Activated CD4-positive, alpha-beta T cell treated with anti-CD3 and anti-CD28 coated beads, Interleukin-2, amount 10 ng/mL, durations not matched to agents 7 days and 5 days (primary cell): ENCODE data around the gene TMEM242. TPM values are rescaled to one million over a fixed set of nuclear protein-coding genes. Genes with fewer than 3 reads are reported as not detected.
A peak's percentile ranks its signal among the peaks of the same experiment; 100 is the strongest.

ENCODE experiments used
- CTCF ChIA-PET: fragments of 350-600 bp; sonication (Branson Sonifier 250); formaldehyde crosslinking; loops from one replicate; lab custom pipeline; 2021; ENCODE audit warnings: antibody characterized with exemption; lab: Charles Lee
- POLR2A ChIA-PET: fragments of 350-600 bp; sonication (Branson Sonifier 250); formaldehyde crosslinking; loops from one replicate; lab custom pipeline; 2021; ENCODE audit warnings: antibody characterized with exemption; lab: Charles Lee
- DNase-seq: peaks from one replicate; pipeline ENCODE4 v3.0.0-alpha.2; 2020
- H3K27ac Mint-ChIP-seq: one replicate; pipeline ENCODE4 v1.8.0; 2021; ENCODE audit warnings: mild to moderate bottlenecking, moderate library complexity, mixed read lengths
- H3K27me3 Mint-ChIP-seq: one replicate; pipeline ENCODE4 v1.8.0; 2021; ENCODE audit warnings: mixed read lengths
- H3K36me3 Mint-ChIP-seq: one replicate; pipeline ENCODE4 v1.8.0; 2021; ENCODE audit warnings: low read depth, mixed read lengths
- H3K4me1 Mint-ChIP-seq: one replicate; pipeline ENCODE4 v1.8.0; 2021; ENCODE audit warnings: mixed read lengths
- H3K4me3 Mint-ChIP-seq: one replicate; pipeline ENCODE4 v1.8.0; 2021; ENCODE audit warnings: mild to moderate bottlenecking, moderate library complexity, mixed read lengths
- H3K9me3 Mint-ChIP-seq: one replicate; pipeline ENCODE4 v1.8.0; 2021; ENCODE audit warnings: mixed read lengths
- total RNA-seq, 2 experiments: library from RNA; stranded (reverse); gene quantifications; one replicate each; pipeline ENCODE4 v1.2.3, GENCODE V29; 2021

Gene TMEM242
- total RNA-seq, 2 experiments from 2014 or later, result 7.9 to 9.0 TPM

- peaks cover 12% of the 10 kb centered on the region for H3K27me3 Mint-ChIP-seq
- ChIA-PET POLR2A (no interaction called here), CTCF (interaction anchor here (1.5 to 2.1 kb wide), 3 partner anchors 15 to 24 kb away, joined by 3 to 8 read pairs (median 5); no protein-coding TSS in a partner anchor)
- peaks cover 2% of the 10 kb centered on the region for H3K9me3 Mint-ChIP-seq
- H3K4me1 Mint-ChIP-seq, result no peaks in the 10 kb centered on the region
- no peak for DNase-seq
- H3K27ac Mint-ChIP-seq, result no peak overlapping the region
- H3K36me3 Mint-ChIP-seq, result peaks cover 3% of the 10 kb centered on the region
- no peak overlapping the region for H3K4me3 Mint-ChIP-seq
Observed at GRCh38 chr6:157251586-157252247, 71.6 kb downstream of the TMEM242 start.

- Mint-ChIP-seq H3K36me3 (peaks cover 3% of the 10 kb centered on the region), H3K27ac (no peak overlapping the region), H3K4me3 (no peak overlapping the region), H3K9me3 (peaks cover 2% of the 10 kb centered on the region), H3K4me1 (no peaks in the 10 kb centered on the region), H3K27me3 (peaks cover 9% of the 10 kb centered on the region)
- DNase-seq, result no peak
- CTCF ChIA-PET, result no interaction called here
- POLR2A ChIA-PET, result no interaction called here
Observed at GRCh38 chr6:157249826-157250225, 73.5 kb downstream of the TMEM242 start.

GRCh38 chr6:157248264-157248663, 75.1 kb downstream of the TMEM242 start:
- Mint-ChIP-seq H3K27ac (no peak overlapping the region), H3K27me3 (peaks cover 11% of the 10 kb centered on the region), H3K4me1 (peaks cover 2% of the 10 kb centered on the region), H3K36me3 (peaks cover 3% of the 10 kb centered on the region), H3K9me3 (peaks cover 2% of the 10 kb centered on the region), H3K4me3 (no peak overlapping the region)
- ChIA-PET CTCF (interaction anchor here (0.8 kb wide), 1 partner anchor 10 kb away, joined by 4 read pairs; no protein-coding TSS in a partner anchor), POLR2A (interaction anchor here (0.6 kb wide), 1 partner anchor 162 kb away, joined by 3 read pairs; no protein-coding TSS in a partner anchor)
- no peak for DNase-seq

- H3K9me3 Mint-ChIP-seq, result peaks cover 2% of the 10 kb centered on the region
- CTCF ChIA-PET, result no interaction called here
- no peak overlapping the region for H3K4me3 Mint-ChIP-seq
Observed at GRCh38 chr6:157246771-157247484, 76.4 kb downstream of the TMEM242 start.

GRCh38 chr6:157246048-157246630, 77.2 kb downstream of the TMEM242 start:
- H3K27me3 Mint-ChIP-seq, result peaks cover 11% of the 10 kb centered on the region
- peaks cover 2% of the 10 kb centered on the region for H3K9me3 Mint-ChIP-seq
- no peak overlapping the region for H3K27ac Mint-ChIP-seq
- no peak for DNase-seq
- peaks cover 7% of the 10 kb centered on the region for H3K4me1 Mint-ChIP-seq
- H3K36me3 Mint-ChIP-seq, result peaks cover 3% of the 10 kb centered on the region
- ChIA-PET CTCF (no interaction called here), POLR2A (no interaction called here)
- H3K4me3 Mint-ChIP-seq, result no peak overlapping the region

More at GRCh38 chr6:157246771-157247484, 76.4 kb downstream of the TMEM242 start:
- Mint-ChIP-seq H3K27me3 (peaks cover 11% of the 10 kb centered on the region), H3K4me1 (peaks cover 7% of the 10 kb centered on the region), H3K36me3 (peaks cover 3% of the 10 kb centered on the region), H3K27ac (no peak overlapping the region)
- POLR2A ChIA-PET, result no interaction called here
- no peak for DNase-seq

GRCh38 chr6:157245436-157245835, 77.9 kb downstream of the TMEM242 start:
- Mint-ChIP-seq H3K27me3 (peaks cover 11% of the 10 kb centered on the region), H3K36me3 (peaks cover 3% of the 10 kb centered on the region), H3K27ac (no peak overlapping the region), H3K9me3 (peaks cover 2% of the 10 kb centered on the region), H3K4me3 (no peak overlapping the region), H3K4me1 (peaks cover 9% of the 10 kb centered on the region)
- POLR2A ChIA-PET, result no interaction called here
- CTCF ChIA-PET, result no interaction called here
- no peak for DNase-seq

- Mint-ChIP-seq H3K27ac (no peak overlapping the region), H3K4me3 (no peak overlapping the region), H3K4me1 (peaks cover 15% of the 10 kb centered on the region), H3K9me3 (peaks cover 2% of the 10 kb centered on the region), H3K27me3 (peaks cover 11% of the 10 kb centered on the region), H3K36me3 (peaks cover 3% of the 10 kb centered on the region)
- ChIA-PET CTCF (interaction anchor here (1.3 kb wide), 1 partner anchor 9 kb away, joined by 4 read pairs; no protein-coding TSS in a partner anchor), POLR2A (no interaction called here)
- no peak for DNase-seq
Observed at GRCh38 chr6:157244780-157245179, 78.5 kb downstream of the TMEM242 start.

- peaks cover 2% of the 10 kb centered on the region for H3K9me3 Mint-ChIP-seq
- ChIA-PET CTCF (interaction anchor here (1.3 kb wide), 2 partner anchors 9 to 17 kb away, joined by 3 to 4 read pairs; no protein-coding TSS in a partner anchor), POLR2A (no interaction called here)
- DNase-seq, result no peak
- peaks cover 1% of the 10 kb centered on the region for H3K36me3 Mint-ChIP-seq
- no peak overlapping the region for H3K27ac Mint-ChIP-seq
- peaks cover 15% of the 10 kb centered on the region for H3K4me1 Mint-ChIP-seq
- peaks cover 9% of the 10 kb centered on the region for H3K27me3 Mint-ChIP-seq
- no peak overlapping the region for H3K4me3 Mint-ChIP-seq
Observed at GRCh38 chr6:157244175-157244574, 79.1 kb downstream of the TMEM242 start.

GRCh38 chr6:157242791-157243190, 80.5 kb downstream of the TMEM242 start:
- Mint-ChIP-seq H3K4me1 (peaks cover 15% of the 10 kb centered on the region), H3K27ac (no peak overlapping the region), H3K4me3 (no peak overlapping the region), H3K36me3 (no peaks in the 10 kb centered on the region), H3K27me3 (peaks cover 13% of the 10 kb centered on the region), H3K9me3 (no peaks in the 10 kb centered on the region)
- no peak for DNase-seq
- ChIA-PET POLR2A (no interaction called here), CTCF (interaction anchor here (1.0 kb wide), 1 partner anchor 11 kb away, joined by 3 read pairs; no protein-coding TSS in a partner anchor)

- peaks cover 18% of the 10 kb centered on the region for H3K4me1 Mint-ChIP-seq
- DNase-seq, result no peak
- ChIA-PET POLR2A (no interaction called here), CTCF (interaction anchor here (0.5 kb wide), 1 partner anchor 106 kb away, joined by 4 read pairs; no protein-coding TSS in a partner anchor)
- H3K27me3 Mint-ChIP-seq, result peaks cover 22% of the 10 kb centered on the region
- no peak overlapping the region for H3K4me3 Mint-ChIP-seq
- H3K9me3 Mint-ChIP-seq, result no peaks in the 10 kb centered on the region
- no peak overlapping the region for H3K27ac Mint-ChIP-seq
- no peaks in the 10 kb centered on the region for H3K36me3 Mint-ChIP-seq
Observed at GRCh38 chr6:157240960-157241311, 82.4 kb downstream of the TMEM242 start.

- H3K9me3 Mint-ChIP-seq, result no peaks in the 10 kb centered on the region
- H3K4me1 Mint-ChIP-seq, result peaks cover 23% of the 10 kb centered on the region
- POLR2A ChIA-PET, result no interaction called here
- CTCF ChIA-PET, result interaction anchor here (0.5 to 0.8 kb wide), 2 partner anchors 10 to 106 kb away, joined by 3 to 4 read pairs; no protein-coding TSS in a partner anchor
- peak overlapping the region; percentile 74 for H3K27ac Mint-ChIP-seq
- DNase-seq, result peak; percentile 37
- peak overlapping the region; percentile 64 for H3K4me3 Mint-ChIP-seq
- peaks cover 4% of the 10 kb centered on the region for H3K36me3 Mint-ChIP-seq
- peaks cover 27% of the 10 kb centered on the region for H3K27me3 Mint-ChIP-seq
Observed at GRCh38 chr6:157240059-157240959, 83.0 kb downstream of the TMEM242 start.

GRCh38 chr6:157239671-157240058, 83.7 kb downstream of the TMEM242 start:
- Mint-ChIP-seq H3K4me3 (no peak overlapping the region), H3K27me3 (peaks cover 33% of the 10 kb centered on the region), H3K9me3 (no peaks in the 10 kb centered on the region), H3K4me1 (peaks cover 28% of the 10 kb centered on the region), H3K27ac (no peak overlapping the region), H3K36me3 (peaks cover 6% of the 10 kb centered on the region)
- DNase-seq, result no peak
- CTCF ChIA-PET, result interaction anchor here (0.8 kb wide), 1 partner anchor 11 kb away, joined by 3 read pairs; no protein-coding TSS in a partner anchor
- POLR2A ChIA-PET, result no interaction called here
